ENCODE measurements around the gene GAMT.

Gene GAMT

DNA sequence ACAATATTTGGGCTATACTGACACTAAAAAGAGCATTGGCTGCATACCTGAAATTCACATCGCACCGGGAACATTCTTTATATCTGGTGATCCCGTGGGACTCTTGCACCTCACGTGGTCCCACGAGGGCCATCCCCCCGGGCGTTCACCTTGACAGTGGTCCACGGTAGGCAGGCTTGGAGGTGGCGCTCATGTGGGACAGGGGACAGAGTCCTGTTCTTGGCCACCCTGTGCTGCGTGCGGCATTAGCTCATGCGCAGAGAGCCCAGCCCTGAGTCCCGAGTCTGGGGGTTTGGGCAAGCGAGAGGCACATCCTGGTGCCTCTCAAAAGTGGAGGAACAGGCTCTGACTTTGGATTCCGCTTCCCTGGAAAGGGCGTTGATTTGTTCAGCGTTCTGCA is 7.5 kb downstream of the GAMT start:
- no peaks in the 10 kb centered on the region for H3K4me1 ChIP-seq (ENCODE audit: control insufficient read depth, low read depth, low read length)
- H3K27ac ChIP-seq (ENCODE audit: low read length): no peak overlapping the region
- no peak overlapping the region for H3K4me3 ChIP-seq (ENCODE audit: low read length)
- no peaks in the 10 kb centered on the region for H3K9me3 ChIP-seq (ENCODE audit: control insufficient read depth, low read depth, low read length)
- H3K9ac ChIP-seq (ENCODE audit: low read length): no peak overlapping the region
- H3K27me3 ChIP-seq (ENCODE audit: control insufficient read depth, insufficient read depth, low read length): no peaks in the 10 kb centered on the region
- peaks cover 16% of the 10 kb centered on the region for H3K36me3 ChIP-seq (ENCODE audit: control insufficient read depth, low read depth, low read length)

DNA sequence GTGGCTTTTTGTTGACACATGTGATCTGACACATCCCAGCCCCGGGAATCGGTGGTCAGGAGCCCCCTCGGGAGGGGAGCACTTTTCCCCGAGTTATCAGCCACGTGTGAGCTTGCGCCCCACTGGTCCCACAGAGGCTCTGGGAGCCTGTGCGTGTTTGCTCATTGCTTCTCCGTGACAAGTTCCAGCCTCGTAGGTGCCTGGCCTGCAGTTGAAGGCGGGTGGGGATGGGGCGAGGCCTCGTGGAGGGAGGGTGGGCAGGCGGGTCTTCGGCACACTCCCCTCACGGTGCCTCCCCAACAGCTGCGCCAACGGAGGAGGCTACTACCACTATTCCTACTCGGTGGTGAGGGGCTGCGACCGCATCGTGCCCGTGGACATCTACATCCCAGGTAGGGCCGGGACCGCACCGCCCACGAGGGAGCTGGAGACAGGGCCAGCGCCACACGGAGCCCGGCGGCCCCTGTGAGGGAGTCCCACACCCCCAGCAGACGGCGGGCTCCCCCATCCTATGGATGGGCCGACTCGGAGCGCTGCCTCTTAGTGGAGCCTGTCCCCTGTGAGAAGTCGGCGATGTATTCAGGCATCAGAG is 8.3 kb downstream of the GAMT start:
- peaks cover 20% of the 10 kb centered on the region for H3K36me3 ChIP-seq (ENCODE audit: control insufficient read depth, low read depth, low read length)

DNA sequence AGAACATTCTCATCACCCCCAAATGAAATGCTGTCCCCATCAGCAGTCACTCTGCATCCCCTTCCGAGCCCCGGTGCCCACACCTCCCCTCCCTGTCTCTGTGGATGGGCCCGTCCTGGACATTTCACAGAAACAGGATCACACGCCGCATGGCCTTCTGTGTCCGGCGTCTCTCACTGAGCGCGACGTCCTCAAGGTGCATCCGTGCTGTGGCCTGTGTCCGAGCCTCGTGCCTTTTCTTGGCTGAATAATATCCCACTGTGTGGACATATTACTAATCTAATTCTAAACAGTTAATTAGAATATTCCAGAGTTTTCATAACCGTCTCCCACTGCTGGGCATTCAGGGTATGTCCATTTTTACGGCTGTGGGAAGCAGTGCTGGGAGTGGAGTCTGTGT is 8.9 kb downstream of the GAMT start:
- Histone ChIP-seq H3K9ac (ENCODE audit: low read length) (no peak overlapping the region), H3K27ac (ENCODE audit: low read length) (no peak overlapping the region), H3K36me3 (ENCODE audit: control insufficient read depth, low read depth, low read length) (peaks cover 20% of the 10 kb centered on the region), H3K27me3 (ENCODE audit: control insufficient read depth, insufficient read depth, low read length) (no peaks in the 10 kb centered on the region), H3K9me3 (ENCODE audit: control insufficient read depth, low read depth, low read length) (no peaks in the 10 kb centered on the region), H3K4me1 (ENCODE audit: control insufficient read depth, low read depth, low read length) (no peaks in the 10 kb centered on the region), H3K4me3 (ENCODE audit: low read length) (no peak overlapping the region)

More for the DNA sequence above, 8.3 kb downstream of the GAMT start:
- Histone ChIP-seq H3K9me3 (ENCODE audit: control insufficient read depth, low read depth, low read length) (no peaks in the 10 kb centered on the region), H3K27me3 (ENCODE audit: control insufficient read depth, insufficient read depth, low read length) (no peaks in the 10 kb centered on the region), H3K27ac (ENCODE audit: low read length) (no peak overlapping the region), H3K4me1 (ENCODE audit: control insufficient read depth, low read depth, low read length) (no peaks in the 10 kb centered on the region), H3K9ac (ENCODE audit: low read length) (no peak overlapping the region), H3K4me3 (ENCODE audit: low read length) (no peak overlapping the region)

GRCh38 chr19:1390890-1391423 is 10.4 kb downstream of the GAMT start:
- H3K36me3 ChIP-seq (ENCODE audit: control insufficient read depth, low read depth, low read length): peaks cover 20% of the 10 kb centered on the region
- H3K9me3 ChIP-seq (ENCODE audit: control insufficient read depth, low read depth, low read length): no peaks in the 10 kb centered on the region

DNA sequence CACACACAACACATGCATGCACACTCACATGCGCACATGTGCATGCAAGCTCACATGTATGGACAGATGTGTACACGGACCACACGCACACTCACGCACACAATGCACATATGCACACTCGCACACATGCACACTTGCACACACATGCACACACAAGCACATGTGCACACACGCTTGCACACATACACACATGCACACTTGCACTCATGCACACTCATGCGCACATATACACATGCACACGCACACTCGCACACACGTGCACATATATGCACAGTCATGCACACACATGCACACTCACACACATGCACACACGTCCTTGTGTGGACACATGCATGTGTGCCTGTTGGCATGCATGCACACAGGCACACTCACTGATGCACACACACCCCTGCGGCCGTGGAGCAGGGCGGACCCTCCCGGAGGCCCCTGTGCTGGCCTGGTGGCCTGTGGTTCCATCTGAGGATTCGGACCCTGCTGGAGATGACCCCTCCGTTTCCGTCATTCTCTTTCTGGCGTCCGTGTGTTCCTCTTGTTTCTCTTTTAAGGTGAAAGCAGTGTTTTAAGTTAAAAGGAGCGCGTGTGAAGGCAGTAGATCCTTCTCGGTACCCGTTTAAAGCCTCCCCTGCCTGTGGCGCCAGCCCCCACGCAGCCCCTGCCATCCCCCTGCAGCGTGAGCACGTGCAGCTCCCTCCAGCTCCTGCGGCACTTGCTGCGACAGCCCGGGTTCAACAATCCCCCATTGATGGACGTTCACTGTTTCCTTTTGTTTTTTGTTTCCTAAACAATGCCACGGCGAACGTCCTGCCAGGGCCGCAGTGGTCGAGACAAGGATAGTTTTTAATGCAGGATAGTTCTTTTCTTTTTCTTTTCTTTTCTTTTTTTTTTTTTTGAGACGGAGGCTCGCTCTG is 12.1 kb downstream of the GAMT start:
- Histone ChIP-seq H3K9ac (ENCODE audit: low read length) (no peak overlapping the region), H3K9me3 (ENCODE audit: control insufficient read depth, low read depth, low read length) (no peaks in the 10 kb centered on the region), H3K27me3 (ENCODE audit: control insufficient read depth, insufficient read depth, low read length) (no peaks in the 10 kb centered on the region), H3K36me3 (ENCODE audit: control insufficient read depth, low read depth, low read length) (peaks cover 20% of the 10 kb centered on the region), H3K27ac (ENCODE audit: low read length) (no peak overlapping the region), H3K4me3 (ENCODE audit: low read length) (no peak overlapping the region), H3K4me1 (ENCODE audit: control insufficient read depth, low read depth, low read length) (no peaks in the 10 kb centered on the region)

More at GRCh38 chr19:1390890-1391423, 10.4 kb downstream of the GAMT start:
- Histone ChIP-seq H3K27ac (ENCODE audit: low read length) (no peak overlapping the region), H3K9ac (ENCODE audit: low read length) (no peak overlapping the region), H3K4me1 (ENCODE audit: control insufficient read depth, low read depth, low read length) (no peaks in the 10 kb centered on the region), H3K4me3 (ENCODE audit: low read length) (no peak overlapping the region), H3K27me3 (ENCODE audit: control insufficient read depth, insufficient read depth, low read length) (no peaks in the 10 kb centered on the region)

GRCh38 chr19:1388637-1389026 is 12.7 kb downstream of the GAMT start:
- no peak overlapping the region for H3K4me3 ChIP-seq (ENCODE audit: low read length)
- no peaks in the 10 kb centered on the region for H3K9me3 ChIP-seq (ENCODE audit: control insufficient read depth, low read depth, low read length)
- no peak overlapping the region for H3K9ac ChIP-seq (ENCODE audit: low read length)
- H3K27me3 ChIP-seq (ENCODE audit: control insufficient read depth, insufficient read depth, low read length): no peaks in the 10 kb centered on the region
- H3K36me3 ChIP-seq (ENCODE audit: control insufficient read depth, low read depth, low read length): peaks cover 19% of the 10 kb centered on the region
- H3K27ac ChIP-seq (ENCODE audit: low read length): no peak overlapping the region
- no peaks in the 10 kb centered on the region for H3K4me1 ChIP-seq (ENCODE audit: control insufficient read depth, low read depth, low read length)

DNA sequence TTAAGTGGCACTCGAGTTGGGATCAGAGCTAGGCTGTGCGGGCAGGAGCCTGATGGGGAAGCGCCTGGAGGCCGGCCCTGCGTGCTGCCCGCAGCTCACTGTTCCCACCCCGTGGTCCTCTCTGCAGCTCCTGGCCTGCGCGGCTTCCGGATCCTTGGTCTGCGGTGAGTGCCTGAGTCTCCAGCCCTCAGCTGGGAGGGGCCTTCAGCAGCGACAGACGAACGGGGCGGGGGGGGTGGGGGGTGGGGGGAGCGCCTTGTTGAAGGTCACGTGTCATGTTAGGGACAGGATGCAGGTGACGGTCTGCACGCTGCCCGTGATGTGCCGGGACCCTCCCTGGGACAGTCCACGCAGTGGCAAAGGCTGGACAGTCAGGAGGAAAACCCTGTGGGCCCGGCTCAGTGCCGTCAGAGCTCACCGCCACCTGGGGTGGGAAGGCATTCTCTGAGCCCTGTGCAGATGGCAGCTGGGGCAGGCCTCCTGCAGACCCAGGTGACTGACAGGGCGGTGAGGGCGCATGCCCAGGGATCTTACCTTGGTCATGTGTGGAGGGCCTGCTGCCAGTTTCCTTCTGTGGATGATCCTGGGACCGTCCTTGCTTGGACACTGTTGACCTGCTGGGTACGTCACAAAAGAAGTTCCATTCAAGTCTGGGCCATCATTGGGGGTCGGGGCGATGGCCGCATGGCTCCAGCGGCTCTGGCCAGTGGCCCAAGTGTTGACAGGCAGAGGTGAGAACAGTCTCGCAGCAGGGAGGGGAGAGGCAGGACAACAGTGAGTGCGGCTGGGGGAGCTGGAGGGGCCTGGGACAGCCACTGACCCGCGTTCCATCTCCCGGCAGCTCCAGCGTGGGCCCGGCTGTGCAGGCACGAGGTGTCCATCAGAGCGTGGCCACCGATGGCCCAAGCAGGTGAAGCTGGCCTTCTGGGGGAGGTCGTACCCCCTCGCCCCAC is 13.4 kb downstream of the GAMT start:
- peaks cover 15% of the 10 kb centered on the region for H3K36me3 ChIP-seq (ENCODE audit: control insufficient read depth, low read depth, low read length)
- no peaks in the 10 kb centered on the region for H3K4me1 ChIP-seq (ENCODE audit: control insufficient read depth, low read depth, low read length)
- H3K4me3 ChIP-seq (ENCODE audit: low read length): no peak overlapping the region
- H3K9me3 ChIP-seq (ENCODE audit: control insufficient read depth, low read depth, low read length): no peaks in the 10 kb centered on the region
- no peaks in the 10 kb centered on the region for H3K27me3 ChIP-seq (ENCODE audit: control insufficient read depth, insufficient read depth, low read length)
- no peak overlapping the region for H3K27ac ChIP-seq (ENCODE audit: low read length)
- H3K9ac ChIP-seq (ENCODE audit: low read length): no peak overlapping the region

GRCh38 chr19:1386945-1387683 is 14.2 kb downstream of the GAMT start:
- no peak overlapping the region for H3K27ac ChIP-seq (ENCODE audit: low read length)
- H3K4me3 ChIP-seq (ENCODE audit: low read length): no peak overlapping the region

GRCh38 chr19:1385816-1386215 is 15.5 kb downstream of the GAMT start:
- H3K27me3 ChIP-seq (ENCODE audit: control insufficient read depth, insufficient read depth, low read length): no peaks in the 10 kb centered on the region

More at GRCh38 chr19:1386945-1387683, 14.2 kb downstream of the GAMT start:
- H3K36me3 ChIP-seq (ENCODE audit: control insufficient read depth, low read depth, low read length): peaks cover 10% of the 10 kb centered on the region
- no peaks in the 10 kb centered on the region for H3K9me3 ChIP-seq (ENCODE audit: control insufficient read depth, low read depth, low read length)
- no peaks in the 10 kb centered on the region for H3K4me1 ChIP-seq (ENCODE audit: control insufficient read depth, low read depth, low read length)
- no peak overlapping the region for H3K9ac ChIP-seq (ENCODE audit: low read length)
- no peaks in the 10 kb centered on the region for H3K27me3 ChIP-seq (ENCODE audit: control insufficient read depth, insufficient read depth, low read length)

DNA sequence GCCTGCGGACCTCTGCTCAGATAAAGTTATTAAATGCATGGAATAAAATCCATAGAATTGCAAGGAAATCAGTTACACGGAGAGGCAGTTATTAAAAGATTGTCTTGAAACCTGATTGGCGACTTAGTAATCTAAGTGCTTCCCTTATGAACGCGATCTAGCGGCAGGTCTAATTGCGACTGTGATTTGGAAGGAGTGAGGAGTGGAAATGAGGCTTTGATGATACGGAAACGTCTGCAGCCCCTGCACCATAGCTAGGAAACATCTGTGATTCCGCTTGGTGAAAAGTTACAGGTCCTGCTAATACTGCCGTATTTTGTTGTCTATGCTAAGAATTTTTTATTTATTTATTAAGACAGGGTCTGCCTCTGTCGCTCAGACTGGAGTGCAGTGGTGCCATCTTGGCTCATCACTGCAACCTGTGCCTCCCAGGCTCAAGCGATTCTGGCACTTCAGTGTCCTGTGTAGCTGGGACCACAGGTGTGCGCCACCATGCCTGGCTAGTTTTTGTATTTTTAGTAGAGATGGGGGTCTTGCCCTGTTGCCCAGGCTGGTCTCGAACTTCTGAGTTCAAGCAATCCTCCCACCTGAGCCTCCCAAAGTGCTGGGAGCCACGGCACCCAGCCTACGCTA is 16.7 kb downstream of the GAMT start:
- peak overlapping the region; percentile 82 for H3K4me3 ChIP-seq (ENCODE audit: low read length)
- peak overlapping the region; percentile 69 for H3K9ac ChIP-seq (ENCODE audit: low read length)
- peaks cover 9% of the 10 kb centered on the region for H3K4me1 ChIP-seq (ENCODE audit: control insufficient read depth, low read depth, low read length)
- no peaks in the 10 kb centered on the region for H3K27me3 ChIP-seq (ENCODE audit: control insufficient read depth, insufficient read depth, low read length)
- H3K27ac ChIP-seq (ENCODE audit: low read length): no peak overlapping the region
- peaks cover 9% of the 10 kb centered on the region for H3K36me3 ChIP-seq (ENCODE audit: control insufficient read depth, low read depth, low read length)
- no peaks in the 10 kb centered on the region for H3K9me3 ChIP-seq (ENCODE audit: control insufficient read depth, low read depth, low read length)

More at GRCh38 chr19:1385816-1386215, 15.5 kb downstream of the GAMT start:
- Histone ChIP-seq H3K9me3 (ENCODE audit: control insufficient read depth, low read depth, low read length) (no peaks in the 10 kb centered on the region), H3K4me1 (ENCODE audit: control insufficient read depth, low read depth, low read length) (peaks cover 8% of the 10 kb centered on the region), H3K27ac (ENCODE audit: low read length) (no peak overlapping the region), H3K9ac (ENCODE audit: low read length) (no peak overlapping the region), H3K4me3 (ENCODE audit: low read length) (no peak overlapping the region), H3K36me3 (ENCODE audit: control insufficient read depth, low read depth, low read length) (peaks cover 9% of the 10 kb centered on the region)
